Thyroid gland (tissue), 4 donors: ENCODE results near the gene SOX12.

Source experiments
- POLR2A ChIP-seq, 2 donors: fragments of 450-650 bp; IDR thresholded peaks; one replicate each; pipeline ENCODE4 v1.6.1; 2017; ENCODE audit warnings: antibody characterized with exemption in 2 of 2, mild to moderate bottlenecking in 2 of 2, moderate library complexity in 1 of 2
- TF ChIP-seq, protein P1 (sequence below), 6 experiments: fragments of 200-600 bp in 3 of 6; fragments of 450-650 bp in 3 of 6; sonication (generic) in 3 of 6; IDR thresholded peaks; one replicate each; pipeline ENCODE4 v1.5.1; 2016 to 2019; ENCODE audit warnings: antibody characterized with exemption in 6 of 6, mild to moderate bottlenecking in 2 of 6, inconsistent platforms in 1 of 6, moderate library complexity in 1 of 6

DNA sequence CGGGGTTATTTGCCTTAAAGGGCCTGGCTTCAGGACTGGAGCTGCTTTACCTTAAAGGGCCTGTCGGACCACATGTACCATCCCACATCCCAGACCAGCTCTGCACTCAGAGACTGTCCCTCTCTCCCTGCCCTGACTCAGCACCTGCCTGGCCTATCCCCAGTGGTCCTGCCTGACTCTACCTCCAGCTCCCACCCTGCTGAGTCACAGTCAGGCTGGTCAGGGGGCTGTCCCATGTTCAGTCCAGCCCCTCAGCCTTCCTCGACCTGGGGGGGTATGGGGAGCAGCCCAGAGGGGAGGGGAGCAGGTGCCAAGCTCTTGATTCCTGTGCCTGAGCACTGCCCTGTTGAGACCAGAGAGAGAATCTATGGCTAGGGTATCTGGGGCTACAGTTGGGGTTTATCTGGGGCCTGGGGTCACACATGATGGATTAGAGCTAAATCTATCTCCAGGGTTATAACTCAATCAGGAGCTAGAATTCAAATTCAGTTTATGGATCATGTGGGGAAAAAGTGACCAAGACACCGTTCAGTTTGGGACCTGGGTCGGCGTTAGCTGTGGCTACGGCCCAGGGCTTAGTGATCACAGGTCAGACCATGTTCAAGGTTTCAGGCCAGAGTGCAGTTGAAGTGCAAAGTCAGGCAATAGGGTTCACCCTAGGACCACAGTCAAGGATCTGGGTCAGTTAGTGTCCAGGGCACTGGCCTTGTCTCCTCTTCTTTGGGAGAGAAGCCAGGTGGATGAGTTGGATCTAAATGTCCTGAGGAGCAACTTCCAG, 45.8 kb downstream of the SOX12 start:
- TF ChIP-seq, protein P1, sequence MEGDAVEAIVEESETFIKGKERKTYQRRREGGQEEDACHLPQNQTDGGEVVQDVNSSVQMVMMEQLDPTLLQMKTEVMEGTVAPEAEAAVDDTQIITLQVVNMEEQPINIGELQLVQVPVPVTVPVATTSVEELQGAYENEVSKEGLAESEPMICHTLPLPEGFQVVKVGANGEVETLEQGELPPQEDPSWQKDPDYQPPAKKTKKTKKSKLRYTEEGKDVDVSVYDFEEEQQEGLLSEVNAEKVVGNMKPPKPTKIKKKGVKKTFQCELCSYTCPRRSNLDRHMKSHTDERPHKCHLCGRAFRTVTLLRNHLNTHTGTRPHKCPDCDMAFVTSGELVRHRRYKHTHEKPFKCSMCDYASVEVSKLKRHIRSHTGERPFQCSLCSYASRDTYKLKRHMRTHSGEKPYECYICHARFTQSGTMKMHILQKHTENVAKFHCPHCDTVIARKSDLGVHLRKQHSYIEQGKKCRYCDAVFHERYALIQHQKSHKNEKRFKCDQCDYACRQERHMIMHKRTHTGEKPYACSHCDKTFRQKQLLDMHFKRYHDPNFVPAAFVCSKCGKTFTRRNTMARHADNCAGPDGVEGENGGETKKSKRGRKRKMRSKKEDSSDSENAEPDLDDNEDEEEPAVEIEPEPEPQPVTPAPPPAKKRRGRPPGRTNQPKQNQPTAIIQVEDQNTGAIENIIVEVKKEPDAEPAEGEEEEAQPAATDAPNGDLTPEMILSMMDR (IDR thresholded peaks at IDR 0.05): no peak
- no peak for TF ChIP-seq POLR2A (IDR thresholded peaks at IDR 0.05)
